HCT116 (cell line): ENCODE results near the gene SORCS2. TPM values are rescaled to one million over a fixed set of nuclear protein-coding genes. Genes with fewer than 3 reads are reported as not detected.

Experiments
- ATAC-seq: fragments of 200-7000 bp; cut with Tn5 transposase; 2 replicates; pipeline ENCODE4 v1.9.1; 2020; ENCODE audit warnings: mild to moderate bottlenecking, moderate library complexity
- BruUV-seq: library from RNA; stranded (reverse); fragments of 400-500 nt; replicated peaks from 2 replicates; lab custom pipeline; 2021; lab: Mats Ljungman, UMichigan
- CTCF ChIA-PET: fragments of 300-600 bp; sonication (Branson Sonifier 250); formaldehyde crosslinking; loops from one replicate; lab custom pipeline; 2021; ENCODE audit warnings: antibody characterized with exemption; lab: Charles Lee
- POLR2A ChIA-PET: fragments of 300-600, 350-600 bp; sonication (Branson Sonifier 250); formaldehyde crosslinking; loops from one replicate; lab custom pipeline; 2021; ENCODE audit warnings: antibody characterized with exemption; lab: Charles Lee
- RAD21 ChIA-PET, 2 experiments: fragments of 300-600 bp; sonication (Branson Sonifier 250); formaldehyde crosslinking; loops; one replicate each; lab custom pipeline; 2023; ENCODE audit warnings: low total read pairs in 2 of 2; ENCODE audit not compliant: uncharacterized antibody in 2 of 2, unreplicated experiment in 2 of 2, low non-redundant PET in 1 of 2; lab: Charles Lee
- DNase-seq: peaks from one replicate; pipeline ENCODE4 v3.0.0-alpha.2; 2010; ENCODE audit warnings: low read depth, low spot score
- H2AFZ ChIP-seq: fragments of 200-600 bp; shearing (Covaris generic), sonication (generic); 2 replicates; pipeline ENCODE4 v1.6.1; 2017; ENCODE audit warnings: low read depth, mixed run types, mixed read lengths, antibody characterized with exemption, low read length; ENCODE audit not compliant: poor library complexity, severe bottlenecking
- H3K27ac ChIP-seq: 2 replicates; pipeline ENCODE4 v1.5.1; 2012; ENCODE audit warnings: low read depth, low read length
- H3K27me3 ChIP-seq: fragments of 200-600 bp; sonication (generic); 2 replicates; pipeline ENCODE4 v1.6.1; 2016; ENCODE audit warnings: mixed run types, low read length, mixed read lengths; ENCODE audit not compliant: insufficient read depth
- H3K36me3 ChIP-seq, 2 experiments: fragments of 200-500 bp in 1 of 2; fragments of 200-600 bp in 1 of 2; sonication (Bioruptor generic) in 1 of 2; sonication (generic) in 1 of 2; 2 replicates each; pipeline versions ENCODE4 v1.5.1 to v1.6.1; 2014 to 2016; ENCODE audit warnings: low read length in 2 of 2, inconsistent platforms in 1 of 2, mixed read lengths in 1 of 2, mixed run types in 1 of 2; ENCODE audit not compliant: insufficient read depth in 2 of 2, control insufficient read depth in 1 of 2
- H3K4me1 ChIP-seq, 2 experiments: fragments of 200-600 bp in 1 of 2; sonication (generic) in 1 of 2; 2 replicates each; pipeline versions ENCODE4 v1.5.1 to v1.6.1; 2012 to 2017; ENCODE audit warnings: low read length in 2 of 2, inconsistent platforms in 1 of 2, mild to moderate bottlenecking in 1 of 2, mixed read lengths in 1 of 2, mixed run types in 1 of 2, moderate library complexity in 1 of 2; ENCODE audit not compliant: insufficient read depth in 2 of 2, control insufficient read depth in 1 of 2
- H3K4me2 ChIP-seq: fragments of 200-600 bp; sonication (generic); 2 replicates; pipeline ENCODE4 v1.6.1; 2017; ENCODE audit warnings: mixed run types, low read length, mixed read lengths
- H3K4me3 ChIP-seq, 2 experiments: fragments of 200-600 bp in 1 of 2; sonication (generic) in 1 of 2; replicated peaks in 1 of 2; 2 replicates each; pipeline ENCODE4 v1.5.1; 2011 to 2016; ENCODE audit warnings: low read length in 2 of 2, control low read depth in 1 of 2, low read depth in 1 of 2, mild to moderate bottlenecking in 1 of 2, mixed read lengths in 1 of 2, mixed run types in 1 of 2
- H3K79me2 ChIP-seq: fragments of 200-600 bp; sonication (generic); 2 replicates; pipeline ENCODE4 v1.6.1; 2017; ENCODE audit warnings: mild to moderate bottlenecking, mixed run types, low read length, moderate library complexity, mixed read lengths; ENCODE audit not compliant: insufficient read depth
- H3K9ac ChIP-seq: fragments of 200-600 bp; sonication (generic); 2 replicates; pipeline ENCODE4 v1.6.1; 2016; ENCODE audit warnings: low read length, mixed read lengths
- H3K9me2 ChIP-seq: fragments of 200-600 bp; sonication (generic), shearing (Covaris generic); 2 replicates; pipeline ENCODE4 v1.6.1; 2017; ENCODE audit warnings: mixed run types, mild to moderate bottlenecking, moderate library complexity; ENCODE audit not compliant: insufficient read depth
- H3K9me3 ChIP-seq, 2 experiments: fragments of 200-500 bp in 1 of 2; fragments of 200-600 bp in 1 of 2; sonication (Bioruptor generic) in 1 of 2; sonication (generic) in 1 of 2; 2 replicates each; pipeline ENCODE4 v1.6.1; 2014 to 2017; ENCODE audit warnings: low read length in 2 of 2, mixed read lengths in 2 of 2, inconsistent platforms in 1 of 2, low read depth in 1 of 2, mild to moderate bottlenecking in 1 of 2, mixed run types in 1 of 2, moderate library complexity in 1 of 2; ENCODE audit not compliant: control insufficient read depth in 1 of 2, insufficient read depth in 1 of 2
- H4K20me1 ChIP-seq: fragments of 200-600 bp; sonication (generic), shearing (Covaris generic); 2 replicates; pipeline ENCODE4 v1.6.1; 2017; ENCODE audit warnings: mixed run types, mild to moderate bottlenecking, moderate library complexity; ENCODE audit not compliant: insufficient read depth
- CBX3 ChIP-seq: IDR thresholded peaks from 2 replicates; pipeline ENCODE4 v1.6.1; 2012; ENCODE audit warnings: low read depth
- ELF1 ChIP-seq: IDR thresholded peaks from 2 replicates; pipeline ENCODE4 v1.6.1; 2012; ENCODE audit warnings: low read depth, borderline replicate concordance
- FOSL1 ChIP-seq: IDR thresholded peaks from 2 replicates; pipeline ENCODE4 v1.6.1; 2012; ENCODE audit warnings: low read depth
- POLR2A ChIP-seq: IDR thresholded peaks from 2 replicates; pipeline ENCODE4 v1.7.0; 2011; ENCODE audit warnings: borderline replicate concordance; ENCODE audit not compliant: insufficient read depth, insufficient read length; ENCODE audit errors: extremely low read depth
- RAD21 ChIP-seq: IDR thresholded peaks from 2 replicates; pipeline ENCODE4 v1.6.1; 2012; ENCODE audit warnings: low read depth, mild to moderate bottlenecking
- ZFX ChIP-seq: fragments of 450-650 bp; IDR thresholded peaks from 2 replicates; pipeline ENCODE4 v1.6.1; 2017
- intact Hi-C: fragments of 100-400 bp; cut with micrococcal nuclease; formaldehyde crosslinking; loops from 2 replicates; pipeline ENCODE4 v1.10.0; 2022
- total RNA-seq: library from RNA; stranded (reverse); gene quantifications from one replicate; pipeline ENCODE4 v1.2.1, GENCODE V29; 2021; ENCODE audit not compliant: unreplicated experiment
- TF ChIP-seq, protein P1 (sequence below): IDR thresholded peaks from 2 replicates; pipeline ENCODE4 v1.6.1; 2012
- TF ChIP-seq, protein P2 (sequence below), 3 experiments: fragments of 200-600 bp in 1 of 3; sonication (generic) in 1 of 3; IDR thresholded peaks in 2 of 3; conservative IDR thresholded peaks in 1 of 3; 2 replicates each; pipeline ENCODE4 v1.5.1; 2012 to 2017; ENCODE audit warnings: low read depth in 2 of 3, low read length in 2 of 3, antibody characterized with exemption in 1 of 3, borderline replicate concordance in 1 of 3, control low read depth in 1 of 3, mild to moderate bottlenecking in 1 of 3, mixed read lengths in 1 of 3, mixed run types in 1 of 3, moderate library complexity in 1 of 3; ENCODE audit not compliant: insufficient read depth in 1 of 3

SORCS2 gene
- total RNA-seq, 1 experiment from 2014 or later, result 0.37 TPM

DNA sequence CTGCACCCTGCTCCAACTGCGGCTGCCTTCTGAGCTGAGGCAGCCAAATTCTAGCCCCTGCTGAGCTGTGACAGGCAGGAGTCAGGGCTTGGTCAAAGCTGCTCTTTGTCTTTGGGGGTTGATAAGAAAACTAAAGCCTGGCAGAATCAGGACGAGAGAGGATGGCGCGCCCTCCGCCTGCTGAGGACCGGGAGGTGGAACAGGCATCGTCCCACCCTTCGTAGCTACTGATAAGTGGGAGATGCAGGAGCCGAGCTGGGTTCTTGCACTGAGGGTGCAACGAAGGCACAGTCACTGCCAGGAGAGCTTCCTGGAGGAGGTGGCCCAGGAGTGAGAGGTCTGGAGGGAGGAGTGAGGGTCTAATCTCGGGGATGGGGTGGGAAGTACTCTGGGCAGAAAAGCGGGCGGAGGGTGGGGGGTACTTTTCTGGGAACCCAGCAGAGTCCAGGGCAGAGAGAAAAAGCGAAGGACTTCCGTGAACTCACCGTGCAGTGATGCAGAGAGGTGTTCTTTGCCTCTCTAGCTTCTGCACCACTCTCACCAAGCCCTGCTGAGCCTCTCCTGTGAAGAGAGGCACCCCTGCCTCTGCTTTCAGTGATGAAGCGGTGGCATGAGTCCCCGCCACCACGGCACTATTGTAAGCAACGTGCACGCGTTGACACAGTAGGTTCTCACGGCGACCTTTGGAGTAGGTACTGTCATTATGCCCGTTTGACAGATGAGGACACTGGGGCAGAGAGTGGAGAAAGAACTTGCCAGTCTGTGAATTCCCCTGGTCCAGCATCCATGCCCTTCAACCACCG lies 107.8 kb downstream of the SORCS2 start:
- Histone ChIP-seq H4K20me1 (no peaks in the 10 kb centered on the region), H2AFZ (no peak overlapping the region), H3K27ac (no peak overlapping the region), H3K9ac (no peak overlapping the region), H3K9me3 (no peaks in the 10 kb centered on the region), H3K79me2 (no peaks in the 10 kb centered on the region), H3K4me2 (no peak overlapping the region), H3K27me3 (peaks cover 13% of the 10 kb centered on the region; the same call in 1 of the 2 replicates), H3K4me3 (no peak overlapping the region), H3K36me3 (no peaks in the 10 kb centered on the region), H3K4me1 (no peaks in the 10 kb centered on the region), H3K9me2 (no peaks in the 10 kb centered on the region)
- TF ChIP-seq ZFX (no peak), ELF1 (no peak), RAD21 (no peak), FOSL1 (no peak)
- TF ChIP-seq, protein P1, sequence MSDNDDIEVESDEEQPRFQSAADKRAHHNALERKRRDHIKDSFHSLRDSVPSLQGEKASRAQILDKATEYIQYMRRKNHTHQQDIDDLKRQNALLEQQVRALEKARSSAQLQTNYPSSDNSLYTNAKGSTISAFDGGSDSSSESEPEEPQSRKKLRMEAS, result no peak
- TF ChIP-seq, protein P2, sequence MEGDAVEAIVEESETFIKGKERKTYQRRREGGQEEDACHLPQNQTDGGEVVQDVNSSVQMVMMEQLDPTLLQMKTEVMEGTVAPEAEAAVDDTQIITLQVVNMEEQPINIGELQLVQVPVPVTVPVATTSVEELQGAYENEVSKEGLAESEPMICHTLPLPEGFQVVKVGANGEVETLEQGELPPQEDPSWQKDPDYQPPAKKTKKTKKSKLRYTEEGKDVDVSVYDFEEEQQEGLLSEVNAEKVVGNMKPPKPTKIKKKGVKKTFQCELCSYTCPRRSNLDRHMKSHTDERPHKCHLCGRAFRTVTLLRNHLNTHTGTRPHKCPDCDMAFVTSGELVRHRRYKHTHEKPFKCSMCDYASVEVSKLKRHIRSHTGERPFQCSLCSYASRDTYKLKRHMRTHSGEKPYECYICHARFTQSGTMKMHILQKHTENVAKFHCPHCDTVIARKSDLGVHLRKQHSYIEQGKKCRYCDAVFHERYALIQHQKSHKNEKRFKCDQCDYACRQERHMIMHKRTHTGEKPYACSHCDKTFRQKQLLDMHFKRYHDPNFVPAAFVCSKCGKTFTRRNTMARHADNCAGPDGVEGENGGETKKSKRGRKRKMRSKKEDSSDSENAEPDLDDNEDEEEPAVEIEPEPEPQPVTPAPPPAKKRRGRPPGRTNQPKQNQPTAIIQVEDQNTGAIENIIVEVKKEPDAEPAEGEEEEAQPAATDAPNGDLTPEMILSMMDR (IDR thresholded peaks at IDR 0.05 in 2 of 3, conservative IDR thresholded peaks at IDR 0.05 in 1 of 3; ENCODE audit: borderline replicate concordance in 1 of 3, insufficient read depth in 1 of 3, low read depth in 2 of 3, low read length in 2 of 3), result no peak
- DNase-seq (no peak), ATAC-seq (no peak)
- BruUV-seq, result no TSS peak
- ChIA-PET CTCF (interaction anchor here (0.8 kb wide), 1 partner anchor 35 kb away, joined by 3 read pairs; no protein-coding TSS in a partner anchor), POLR2A (no interaction called here), RAD21 (no interaction called here)
- intact Hi-C loops, result loop anchor here (10.0 kb wide), 1 partner anchor 215 kb away; no protein-coding TSS in a partner anchor

DNA sequence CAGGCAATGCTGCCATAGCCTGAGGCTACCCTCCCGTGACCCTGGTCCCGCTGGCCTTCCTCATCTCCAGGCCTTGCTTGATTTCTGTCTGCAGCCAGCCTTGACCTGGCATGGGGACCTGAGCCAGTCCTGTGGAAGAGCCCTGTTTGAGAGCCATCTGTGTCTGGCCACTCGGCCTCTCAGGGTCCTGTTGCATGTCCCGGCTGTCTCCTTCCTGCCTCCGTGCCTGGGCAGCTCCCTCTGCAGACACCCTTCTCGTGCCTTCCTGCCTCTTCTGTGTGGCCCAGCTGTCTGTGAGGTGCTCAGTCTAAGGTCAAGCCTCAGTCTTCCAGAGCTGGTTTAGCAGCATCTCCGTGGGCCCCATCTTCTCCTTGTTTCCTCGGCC lies 108.4 kb downstream of the SORCS2 start:
- H3K9me2 ChIP-seq, result no peaks in the 10 kb centered on the region
- RAD21 ChIA-PET, result interaction anchor here in 1 of 2 experiments (1.0 kb wide), 1 partner anchor 94 kb away, joined by 3 read pairs; no protein-coding TSS in a partner anchor
- H3K36me3 ChIP-seq, result no peaks in the 10 kb centered on the region
- no peaks in the 10 kb centered on the region for H3K9me3 ChIP-seq
- H3K9ac ChIP-seq, result no peak overlapping the region
- no peaks in the 10 kb centered on the region for H3K4me1 ChIP-seq
- H2AFZ ChIP-seq, result no peak overlapping the region
- CTCF ChIA-PET, result no interaction called here
- no peak overlapping the region for H3K4me3 ChIP-seq
- no peak for ATAC-seq
- TF ChIP-seq POLR2A (no peak), ELF1 (no peak), CBX3 (no peak)
- TF ChIP-seq, all 23 proteins: peak for 0
- Histone ChIP-seq H3K27ac (no peak overlapping the region), H3K79me2 (no peaks in the 10 kb centered on the region), H3K27me3 (peaks cover 15% of the 10 kb centered on the region; the same call in 1 of the 2 replicates), H3K4me2 (no peak overlapping the region), H4K20me1 (no peaks in the 10 kb centered on the region)
- intact Hi-C loops, result no loop called here
- DNase-seq, result no peak
- BruUV-seq, result no TSS peak
- POLR2A ChIA-PET, result no interaction called here
